GM23338 (cell line): ENCODE data around the gene ZNF398. TPM values are rescaled to one million over a fixed set of nuclear protein-coding genes. Genes with fewer than 3 reads are reported as not detected.

Source experiments
- ATAC-seq: fragments of 200-7000 bp; cut with Tn5 transposase; 3 replicates; pipeline ENCODE4 v1.9.1; 2020
- DNase-seq: peaks from one replicate; pipeline ENCODE4 v3.0.0-alpha.2; 2015; ENCODE audit warnings: low spot score
- H2AFZ ChIP-seq: fragments of 200-600 bp; sonication (generic); 2 replicates; pipeline ENCODE4 v1.8.0; 2016; ENCODE audit warnings: antibody characterized with exemption, mild to moderate bottlenecking, moderate library complexity
- H3F3A ChIP-seq: fragments of 200-600 bp; sonication (generic); replicated peaks from 2 replicates; pipeline ENCODE4 v1.8.0; 2017; ENCODE audit warnings: antibody characterized with exemption, mixed run types, low read depth
- H3K27ac ChIP-seq: fragments of 200-600 bp; sonication (generic); 2 replicates; pipeline ENCODE4 v1.6.1; 2016; ENCODE audit warnings: low read depth
- H3K27me3 ChIP-seq: fragments of 200-600 bp; sonication (generic); 2 replicates; pipeline ENCODE4 v1.8.0; 2016; ENCODE audit warnings: mild to moderate bottlenecking, mixed run types, moderate library complexity; ENCODE audit not compliant: insufficient read depth
- H3K36me3 ChIP-seq: fragments of 200-600 bp; sonication (generic); 2 replicates; pipeline ENCODE4 v1.8.0; 2016; ENCODE audit warnings: mild to moderate bottlenecking; ENCODE audit not compliant: insufficient read depth
- H3K4me1 ChIP-seq: fragments of 200-600 bp; sonication (generic); 2 replicates; pipeline ENCODE4 v1.8.0; 2016; ENCODE audit warnings: mild to moderate bottlenecking, moderate library complexity; ENCODE audit not compliant: insufficient read depth
- H3K4me2 ChIP-seq: fragments of 200-600 bp; sonication (generic); 2 replicates; pipeline ENCODE4 v1.7.1; 2017; ENCODE audit warnings: mixed run types
- H3K4me3 ChIP-seq: fragments of 200-600 bp; sonication (generic); 2 replicates; pipeline ENCODE4 v1.6.1; 2016; ENCODE audit warnings: mixed run types
- H3K79me2 ChIP-seq: fragments of 200-600 bp; sonication (generic); replicated peaks from 2 replicates; pipeline ENCODE4 v1.8.0; 2017; ENCODE audit warnings: mild to moderate bottlenecking; ENCODE audit not compliant: insufficient read depth
- H3K9me2 ChIP-seq: fragments of 200-600 bp; sonication (generic); 2 replicates; pipeline ENCODE4 v1.8.0; 2017; ENCODE audit not compliant: insufficient read depth
- H4K20me1 ChIP-seq: fragments of 200-600 bp; sonication (generic); replicated peaks from 2 replicates; pipeline ENCODE4 v1.8.0; 2017; ENCODE audit warnings: mild to moderate bottlenecking; ENCODE audit not compliant: insufficient read depth
- H3K27ac Mint-ChIP-seq: 2 replicates; pipeline ENCODE4 v1.8.0; 2020; ENCODE audit warnings: inconsistent platforms, mild to moderate bottlenecking, moderate library complexity, mixed read lengths
- H3K27me3 Mint-ChIP-seq: 3 replicates; pipeline ENCODE4 v1.8.0; 2022; ENCODE audit warnings: low read depth, mild to moderate bottlenecking, moderate library complexity, mixed read lengths, inconsistent platforms; ENCODE audit not compliant: insufficient read depth, poor library complexity
- H3K36me3 Mint-ChIP-seq: 3 replicates; pipeline ENCODE4 v1.8.0; 2021; ENCODE audit warnings: low read depth, mild to moderate bottlenecking, inconsistent platforms, moderate library complexity, mixed read lengths
- H3K4me1 Mint-ChIP-seq: 3 replicates; pipeline ENCODE4 v1.8.0; 2020; ENCODE audit warnings: mild to moderate bottlenecking, inconsistent platforms, mixed read lengths
- H3K4me3 Mint-ChIP-seq: 3 replicates; pipeline ENCODE4 v1.8.0; 2021; ENCODE audit warnings: moderate library complexity, mild to moderate bottlenecking, inconsistent platforms, mixed read lengths
- H3K9me3 Mint-ChIP-seq: 3 replicates; pipeline ENCODE4 v1.8.0; 2020; ENCODE audit warnings: moderate library complexity, mild to moderate bottlenecking, inconsistent platforms, mixed read lengths
- CREB1 ChIP-seq: fragments of 250-450 bp; sonication (Bioruptor Pico); IDR thresholded peaks from 2 replicates; pipeline ENCODE4 v1.5.0; 2020; ENCODE audit warnings: low read depth, mild to moderate bottlenecking, moderate library complexity
- EZH2 ChIP-seq: fragments of 200-600 bp; sonication (generic); IDR thresholded peaks from one replicate; pipeline ENCODE4 v1.8.0; 2017; ENCODE audit warnings: antibody characterized with exemption, mild to moderate bottlenecking, low read depth; ENCODE audit not compliant: unreplicated experiment
- EZH2phosphoT487 ChIP-seq: fragments of 200-600 bp; sonication (generic); IDR thresholded peaks from one replicate; pipeline ENCODE4 v1.8.1; 2018; ENCODE audit warnings: antibody characterized with exemption; ENCODE audit not compliant: unreplicated experiment
- JUNB ChIP-seq: IDR thresholded peaks from one replicate; pipeline ENCODE4 v1.6.1; 2016; ENCODE audit warnings: antibody characterized with exemption; ENCODE audit not compliant: unreplicated experiment
- NANOG ChIP-seq: IDR thresholded peaks from 2 replicates; pipeline ENCODE4 v1.6.1; 2016; ENCODE audit warnings: antibody characterized with exemption, borderline replicate concordance
- POLR2AphosphoS5 ChIP-seq: IDR thresholded peaks from 2 replicates; pipeline ENCODE4 v1.6.1; 2016; ENCODE audit warnings: antibody characterized with exemption, low read depth
- REST ChIP-seq: IDR thresholded peaks from one replicate; pipeline ENCODE4 v1.6.1; 2018; ENCODE audit warnings: antibody characterized with exemption; ENCODE audit not compliant: unreplicated experiment
- STAT1 ChIP-seq: IDR thresholded peaks from one replicate; pipeline ENCODE4 v1.6.1; 2016; ENCODE audit warnings: antibody characterized with exemption; ENCODE audit not compliant: unreplicated experiment
- ZNF114 ChIP-seq: fragments of 250-450 bp; sonication (Bioruptor Pico); IDR thresholded peaks from 2 replicates; pipeline ENCODE4 v1.5.0; 2020; ENCODE audit warnings: mild to moderate bottlenecking, moderate library complexity
- ZNF331 ChIP-seq: fragments of 250-450 bp; sonication (Bioruptor Pico); IDR thresholded peaks from 2 replicates; pipeline ENCODE4 v1.5.0; 2020; ENCODE audit warnings: low read depth, mild to moderate bottlenecking, moderate library complexity
- polyA plus RNA-seq: library from polyadenylated mRNA; unstranded; fragments of >200 nt; fragmentation: Nextera tagmentation; extraction: Ambion mirVana; gene quantifications from 2 replicates; pipeline ENCODE4 v1.2.1, GENCODE V29; 2016
- total RNA-seq: library from RNA; depleted of rRNA; stranded (reverse); fragments of >200 nt; shearing (Covaris generic); gene quantifications from 2 replicates; pipeline ENCODE4 v1.2.3, GENCODE V29; 2014
- TF ChIP-seq, protein P1 (sequence below): fragments of 250-450 bp; sonication (Bioruptor Pico); IDR thresholded peaks from 2 replicates; pipeline ENCODE4 v1.5.0; 2020; ENCODE audit warnings: mild to moderate bottlenecking, moderate library complexity

The ZNF398 gene
- total and polyA plus RNA-seq, 2 experiments from 2014 or later: 20.7 to 99.6 TPM

- H3K79me2 ChIP-seq: peaks cover 48% of the 10 kb centered on the region
- Mint-ChIP-seq H3K36me3 (peaks cover 61% of the 10 kb centered on the region), H3K9me3 (no peaks in the 10 kb centered on the region; the same call in 2 of the 3 replicates), H3K4me1 (peaks cover 14% of the 10 kb centered on the region), H3K4me3 (0 out of 3 replicates have a peak overlapping the region, but pooled peaks have one; percentile 89), H3K27ac (no peak overlapping the region), H3K27me3 (peaks cover 13% of the 10 kb centered on the region)
- H2AFZ ChIP-seq: no peak overlapping the region
- no peak for TF ChIP-seq JUNB
- H3K9me2 ChIP-seq: no peaks in the 10 kb centered on the region
- DNase-seq (no peak), ATAC-seq (no peak)
- 0 out of 2 replicates have a peak, but pooled peaks cover 6% of the 10 kb centered on the region for H3K4me1 ChIP-seq
- no peak overlapping the region for H3K4me3 ChIP-seq
- H3K27me3 ChIP-seq: no peaks in the 10 kb centered on the region
- peaks cover 41% of the 10 kb centered on the region for H3K36me3 ChIP-seq
- H3F3A ChIP-seq: peaks cover 20% of the 10 kb centered on the region; the same call in 1 of the 2 replicates
- H3K4me2 ChIP-seq: no peak overlapping the region
- H4K20me1 ChIP-seq: peaks cover 25% of the 10 kb centered on the region
- no peak overlapping the region for H3K27ac ChIP-seq
Measured at GRCh38 chr7:149198161-149198816, 51.0 kb downstream of the ZNF398 start.

DNA sequence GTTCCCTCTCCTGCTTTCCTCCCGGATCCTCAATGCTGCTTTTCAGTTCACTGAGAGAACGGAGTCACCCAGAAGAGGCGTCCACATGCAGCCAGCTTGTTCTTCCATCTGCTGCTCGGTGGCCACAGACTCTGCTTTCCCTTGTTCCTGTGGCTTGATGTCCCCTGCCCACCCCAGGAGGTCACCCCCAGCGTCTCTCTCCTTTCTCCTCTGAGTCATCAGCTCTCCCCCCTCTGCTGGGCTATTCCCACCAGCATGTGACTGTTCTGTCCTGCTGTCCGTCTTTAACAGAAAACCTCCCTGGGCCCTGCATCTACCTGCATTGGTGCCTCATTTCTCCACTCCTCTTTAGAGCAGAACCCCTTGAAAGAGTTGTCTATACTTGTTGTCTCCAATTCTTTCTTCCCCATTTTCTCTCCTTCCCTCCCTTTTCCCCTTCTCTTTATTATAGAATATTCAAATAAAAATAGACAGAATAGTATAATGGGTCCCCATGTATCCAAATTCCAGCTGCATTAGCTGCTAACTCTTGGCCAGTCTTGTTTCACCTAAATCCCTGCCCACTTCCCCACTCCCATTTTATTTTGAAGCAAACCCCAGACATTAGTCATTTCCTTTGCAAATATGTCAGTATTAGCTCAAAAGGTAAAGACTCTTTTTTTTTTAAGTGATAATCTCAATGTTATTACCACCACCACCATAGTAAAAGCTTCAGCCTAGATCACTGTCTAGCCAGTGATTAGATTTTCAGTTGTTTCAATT is 52.2 kb downstream of the ZNF398 start:
- Mint-ChIP-seq H3K27me3 (peaks cover 13% of the 10 kb centered on the region), H3K4me1 (peaks cover 21% of the 10 kb centered on the region), H3K9me3 (no peaks in the 10 kb centered on the region; the same call in 2 of the 3 replicates), H3K36me3 (peaks cover 72% of the 10 kb centered on the region), H3K4me3 (no peak overlapping the region), H3K27ac (no peak overlapping the region)
- no peak overlapping the region for H2AFZ ChIP-seq
- no peak overlapping the region for H3K4me2 ChIP-seq
- peaks cover 47% of the 10 kb centered on the region for H3K36me3 ChIP-seq
- H4K20me1 ChIP-seq: peaks cover 25% of the 10 kb centered on the region
- H3K4me3 ChIP-seq: no peak overlapping the region
- no peak for DNase-seq
- H3K4me1 ChIP-seq: 0 out of 2 replicates have a peak, but pooled peaks cover 6% of the 10 kb centered on the region
- no peaks in the 10 kb centered on the region for H3K27me3 ChIP-seq
- H3F3A ChIP-seq: peaks cover 20% of the 10 kb centered on the region; the same call in 1 of the 2 replicates
- no peak for ATAC-seq
- no peak overlapping the region for H3K27ac ChIP-seq
- peaks cover 60% of the 10 kb centered on the region for H3K79me2 ChIP-seq
- no peaks in the 10 kb centered on the region for H3K9me2 ChIP-seq
- TF ChIP-seq NANOG (no peak), JUNB (no peak), REST (no peak), ZNF331 (no peak), STAT1 (no peak), POLR2AphosphoS5 (no peak), EZH2 (no peak), ZNF114 (CRISPR knock-in tag) (no peak), EZH2phosphoT487 (no peak), CREB1 (CRISPR knock-in tag) (no peak)
- TF ChIP-seq, protein P1, sequence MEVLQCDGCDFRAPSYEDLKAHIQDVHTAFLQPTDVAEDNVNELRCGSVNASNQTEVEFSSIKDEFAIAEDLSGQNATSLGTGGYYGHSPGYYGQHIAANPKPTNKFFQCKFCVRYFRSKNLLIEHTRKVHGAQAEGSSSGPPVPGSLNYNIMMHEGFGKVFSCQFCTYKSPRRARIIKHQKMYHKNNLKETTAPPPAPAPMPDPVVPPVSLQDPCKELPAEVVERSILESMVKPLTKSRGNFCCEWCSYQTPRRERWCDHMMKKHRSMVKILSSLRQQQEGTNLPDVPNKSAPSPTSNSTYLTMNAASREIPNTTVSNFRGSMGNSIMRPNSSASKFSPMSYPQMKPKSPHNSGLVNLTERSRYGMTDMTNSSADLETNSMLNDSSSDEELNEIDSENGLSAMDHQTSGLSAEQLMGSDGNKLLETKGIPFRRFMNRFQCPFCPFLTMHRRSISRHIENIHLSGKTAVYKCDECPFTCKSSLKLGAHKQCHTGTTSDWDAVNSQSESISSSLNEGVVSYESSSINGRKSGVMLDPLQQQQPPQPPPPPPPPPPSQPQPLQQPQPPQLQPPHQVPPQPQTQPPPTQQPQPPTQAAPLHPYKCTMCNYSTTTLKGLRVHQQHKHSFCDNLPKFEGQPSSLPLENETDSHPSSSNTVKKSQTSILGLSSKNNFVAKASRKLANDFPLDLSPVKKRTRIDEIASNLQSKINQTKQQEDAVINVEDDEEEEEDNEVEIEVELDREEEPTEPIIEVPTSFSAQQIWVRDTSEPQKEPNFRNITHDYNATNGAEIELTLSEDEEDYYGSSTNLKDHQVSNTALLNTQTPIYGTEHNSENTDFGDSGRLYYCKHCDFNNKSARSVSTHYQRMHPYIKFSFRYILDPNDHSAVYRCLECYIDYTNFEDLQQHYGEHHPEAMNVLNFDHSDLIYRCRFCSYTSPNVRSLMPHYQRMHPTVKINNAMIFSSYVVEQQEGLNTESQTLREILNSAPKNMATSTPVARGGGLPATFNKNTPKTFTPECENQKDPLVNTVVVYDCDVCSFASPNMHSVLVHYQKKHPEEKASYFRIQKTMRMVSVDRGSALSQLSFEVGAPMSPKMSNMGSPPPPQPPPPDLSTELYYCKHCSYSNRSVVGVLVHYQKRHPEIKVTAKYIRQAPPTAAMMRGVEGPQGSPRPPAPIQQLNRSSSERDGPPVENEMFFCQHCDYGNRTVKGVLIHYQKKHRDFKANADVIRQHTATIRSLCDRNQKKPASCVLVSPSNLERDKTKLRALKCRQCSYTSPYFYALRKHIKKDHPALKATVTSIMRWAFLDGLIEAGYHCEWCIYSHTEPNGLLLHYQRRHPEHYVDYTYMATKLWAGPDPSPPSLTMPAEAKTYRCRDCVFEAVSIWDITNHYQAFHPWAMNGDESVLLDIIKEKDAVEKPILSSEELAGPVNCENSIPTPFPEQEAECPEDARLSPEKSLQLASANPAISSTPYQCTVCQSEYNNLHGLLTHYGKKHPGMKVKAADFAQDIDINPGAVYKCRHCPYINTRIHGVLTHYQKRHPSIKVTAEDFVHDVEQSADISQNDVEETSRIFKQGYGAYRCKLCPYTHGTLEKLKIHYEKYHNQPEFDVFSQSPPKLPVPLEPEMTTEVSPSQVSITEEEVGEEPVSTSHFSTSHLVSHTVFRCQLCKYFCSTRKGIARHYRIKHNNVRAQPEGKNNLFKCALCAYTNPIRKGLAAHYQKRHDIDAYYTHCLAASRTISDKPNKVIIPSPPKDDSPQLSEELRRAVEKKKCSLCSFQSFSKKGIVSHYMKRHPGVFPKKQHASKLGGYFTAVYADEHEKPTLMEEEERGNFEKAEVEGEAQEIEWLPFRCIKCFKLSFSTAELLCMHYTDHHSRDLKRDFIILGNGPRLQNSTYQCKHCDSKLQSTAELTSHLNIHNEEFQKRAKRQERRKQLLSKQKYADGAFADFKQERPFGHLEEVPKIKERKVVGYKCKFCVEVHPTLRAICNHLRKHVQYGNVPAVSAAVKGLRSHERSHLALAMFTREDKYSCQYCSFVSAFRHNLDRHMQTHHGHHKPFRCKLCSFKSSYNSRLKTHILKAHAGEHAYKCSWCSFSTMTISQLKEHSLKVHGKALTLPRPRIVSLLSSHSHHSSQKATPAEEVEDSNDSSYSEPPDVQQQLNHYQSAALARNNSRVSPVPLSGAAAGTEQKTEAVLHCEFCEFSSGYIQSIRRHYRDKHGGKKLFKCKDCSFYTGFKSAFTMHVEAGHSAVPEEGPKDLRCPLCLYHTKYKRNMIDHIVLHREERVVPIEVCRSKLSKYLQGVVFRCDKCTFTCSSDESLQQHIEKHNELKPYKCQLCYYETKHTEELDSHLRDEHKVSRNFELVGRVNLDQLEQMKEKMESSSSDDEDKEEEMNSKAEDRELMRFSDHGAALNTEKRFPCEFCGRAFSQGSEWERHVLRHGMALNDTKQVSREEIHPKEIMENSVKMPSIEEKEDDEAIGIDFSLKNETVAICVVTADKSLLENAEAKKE (CRISPR knock-in tag): no peak
